GM23248 (cell line): ENCODE data around the gene ZNF862.

ENCODE experiments used
- EZH2 ChIP-seq: fragments of 200-600 bp; sonication (generic); IDR thresholded peaks from 2 replicates; pipeline ENCODE4 v1.6.1; 2018; ENCODE audit warnings: antibody characterized with exemption, mild to moderate bottlenecking; ENCODE audit not compliant: insufficient read depth, poor library complexity, severe bottlenecking
- EZH2phosphoT487 ChIP-seq: fragments of 200-600 bp; sonication (generic); IDR thresholded peaks from 2 replicates; pipeline ENCODE4 v1.6.1; 2018; ENCODE audit warnings: antibody characterized with exemption, moderate library complexity, mild to moderate bottlenecking, low read depth; ENCODE audit not compliant: insufficient read depth

DNA sequence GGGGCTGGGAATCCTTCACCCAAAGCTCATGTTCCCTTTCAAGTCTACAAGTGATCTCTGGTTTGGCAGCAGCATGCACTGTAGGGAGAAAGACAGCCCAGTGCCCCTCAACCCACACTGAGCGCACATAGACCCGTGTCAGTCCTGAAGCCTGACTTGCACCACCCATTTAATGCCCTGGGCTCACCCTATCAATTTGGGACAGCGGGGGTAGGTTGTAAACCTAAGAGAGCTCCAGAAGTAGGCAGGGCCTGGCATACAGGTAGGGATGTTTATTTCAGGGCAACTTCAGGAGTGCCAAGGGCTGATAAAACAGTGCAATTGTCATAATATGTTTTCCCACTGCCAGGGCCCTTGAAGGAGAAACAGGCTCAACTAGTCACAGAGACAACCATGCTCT lies 32.1 kb downstream of the ZNF862 start:
- no peak for TF ChIP-seq EZH2phosphoT487
- no peak for TF ChIP-seq EZH2
